IMR-90 (cell line): ENCODE results near the gene PATJ. TPM values are rescaled to one million over a fixed set of nuclear protein-coding genes. Genes with fewer than 3 reads are reported as not detected.

Source experiments
- ATAC-seq: fragments of 200-7000 bp; cut with Tn5 transposase; 2 replicates; pipeline ENCODE4 v1.9.1; 2020; ENCODE audit warnings: low read depth, mild to moderate bottlenecking, moderate library complexity
- BruUV-seq: library from RNA; stranded (reverse); fragments of 400-500 nt; replicated peaks from 2 replicates; lab custom pipeline; 2021; lab: Mats Ljungman, UMichigan
- CTCF ChIA-PET: fragments of 300-600 bp; formaldehyde crosslinking; extraction: SDS; loops from one replicate; lab custom pipeline; 2021; ENCODE audit warnings: antibody characterized with exemption; lab: Yijun Ruan, JAX
- POLR2A ChIA-PET: fragments of 300-600 bp; sonication (Branson Sonifier 250); formaldehyde crosslinking; loops from one replicate; lab custom pipeline; 2022; ENCODE audit warnings: antibody characterized with exemption; ENCODE audit not compliant: unreplicated experiment; lab: Charles Lee
- DNase-seq: peaks from one replicate; pipeline ENCODE4 v3.0.0; 2013
- H2AFZ ChIP-seq: replicated peaks from 2 replicates; pipeline ENCODE3; 2013; ENCODE audit warnings: low read length, mild to moderate bottlenecking; ENCODE audit not compliant: poor library complexity
- H2AK5ac ChIP-seq: 2 replicates; pipeline ENCODE4 v1.6.1; 2013; ENCODE audit warnings: low read depth, low read length, inconsistent platforms
- H2AK9ac ChIP-seq: replicated peaks from 2 replicates; pipeline ENCODE3; 2013; ENCODE audit warnings: mild to moderate bottlenecking, low read depth, low read length, moderate library complexity; ENCODE audit not compliant: poor library complexity
- H2BK120ac ChIP-seq: 2 replicates; pipeline ENCODE4 v1.6.1; 2013; ENCODE audit warnings: low read depth, low read length, inconsistent platforms
- H2BK15ac ChIP-seq: 3 replicates; pipeline ENCODE4 v1.6.1; 2013; ENCODE audit warnings: low read depth, low read length, inconsistent platforms
- H2BK20ac ChIP-seq: 2 replicates; pipeline ENCODE4 v1.6.1; 2013; ENCODE audit warnings: low read depth, mild to moderate bottlenecking, inconsistent platforms, low read length, moderate library complexity
- H2BK5ac ChIP-seq: 2 replicates; pipeline ENCODE4 v1.6.1; 2013; ENCODE audit warnings: mild to moderate bottlenecking, low read depth, low read length, inconsistent platforms; ENCODE audit not compliant: poor library complexity, severe bottlenecking
- H3K14ac ChIP-seq: replicated peaks from 2 replicates; pipeline ENCODE4 v1.6.1; 2013; ENCODE audit warnings: low read depth, low read length, inconsistent platforms
- H3K18ac ChIP-seq: 2 replicates; pipeline ENCODE4 v1.6.1; 2013; ENCODE audit warnings: low read depth, low read length, control low read depth
- H3K23ac ChIP-seq: 2 replicates; pipeline ENCODE4 v1.6.1; 2013; ENCODE audit warnings: low read depth, low read length, inconsistent platforms
- H3K27ac ChIP-seq: 2 replicates; pipeline ENCODE4 v1.5.1; 2013; ENCODE audit warnings: mild to moderate bottlenecking, control low read depth, low read length; ENCODE audit not compliant: insufficient read depth
- H3K27me3 ChIP-seq: 2 replicates; pipeline ENCODE4 v1.6.1; 2013; ENCODE audit warnings: low read length; ENCODE audit not compliant: control insufficient read depth, insufficient read depth
- H3K36me3 ChIP-seq: 2 replicates; pipeline ENCODE4 v1.6.1; 2013; ENCODE audit warnings: low read length, mixed read lengths; ENCODE audit not compliant: control insufficient read depth, insufficient read depth
- H3K4ac ChIP-seq: 2 replicates; pipeline ENCODE4 v1.6.1; 2013; ENCODE audit warnings: low read depth, low read length, inconsistent platforms
- H3K4me1 ChIP-seq: 2 replicates; pipeline ENCODE4 v1.6.1; 2013; ENCODE audit warnings: low read length, mixed read lengths; ENCODE audit not compliant: control insufficient read depth, insufficient read depth
- H3K4me2 ChIP-seq: 2 replicates; pipeline ENCODE4 v1.6.1; 2013; ENCODE audit warnings: low read depth, mild to moderate bottlenecking, control low read depth, low read length, moderate library complexity
- H3K4me3 ChIP-seq: 2 replicates; pipeline ENCODE4 v1.5.1; 2013; ENCODE audit warnings: low read depth, mild to moderate bottlenecking, control low read depth, low read length, moderate library complexity; ENCODE audit not compliant: insufficient read depth
- H3K56ac ChIP-seq: 2 replicates; pipeline ENCODE4 v1.6.1; 2013; ENCODE audit warnings: low read length, inconsistent platforms; ENCODE audit not compliant: insufficient read depth; ENCODE audit errors: extremely low read depth
- H3K79me1 ChIP-seq, 2 experiments: 2 replicates each; pipeline ENCODE4 v1.6.1; 2013; ENCODE audit warnings: low read length in 2 of 2, inconsistent platforms in 1 of 2, low read depth in 1 of 2
- H3K9ac ChIP-seq: 2 replicates; pipeline ENCODE4 v1.6.1; 2013; ENCODE audit warnings: low read depth, low read length, control low read depth
- H3K9me1 ChIP-seq: 2 replicates; pipeline ENCODE4 v1.6.1; 2013; ENCODE audit warnings: low read length, inconsistent platforms; ENCODE audit not compliant: insufficient read depth
- H3K9me3 ChIP-seq: 2 replicates; pipeline ENCODE4 v1.6.1; 2013; ENCODE audit warnings: low read length; ENCODE audit not compliant: control insufficient read depth, insufficient read depth
- H4K20me1 ChIP-seq: 2 replicates; pipeline ENCODE4 v1.6.1; 2013; ENCODE audit warnings: low read length, inconsistent platforms; ENCODE audit not compliant: insufficient read depth
- H4K5ac ChIP-seq: 2 replicates; pipeline ENCODE4 v1.6.1; 2013; ENCODE audit warnings: mild to moderate bottlenecking, low read depth, low read length, control low read depth
- H4K8ac ChIP-seq, 2 experiments: 2 replicates each; pipeline ENCODE4 v1.6.1; 2013; ENCODE audit warnings: low read depth in 2 of 2, low read length in 2 of 2, control low read depth in 1 of 2, inconsistent platforms in 1 of 2
- H4K91ac ChIP-seq: 2 replicates; pipeline ENCODE4 v1.6.1; 2013; ENCODE audit warnings: low read depth, low read length, inconsistent platforms; ENCODE audit not compliant: insufficient read depth
- CEBPB ChIP-seq: IDR thresholded peaks from 2 replicates; pipeline ENCODE4 v1.6.1; 2012; ENCODE audit warnings: low read depth, low read length, improper control_type of control experiment
- CHD1 ChIP-seq: IDR thresholded peaks from 2 replicates; pipeline ENCODE4 v1.6.1; 2012; ENCODE audit warnings: low read depth, low read length, improper control_type of control experiment
- ELK1 ChIP-seq: fragments of 150-350 bp; IDR thresholded peaks from 2 replicates; pipeline ENCODE4 v1.6.1; 2016; ENCODE audit warnings: low read depth, mild to moderate bottlenecking, low read length, moderate library complexity, borderline replicate concordance
- FOS ChIP-seq: fragments of 150-350 bp; IDR thresholded peaks from 2 replicates; pipeline ENCODE4 v1.6.1; 2016; ENCODE audit warnings: low read depth, low read length
- MAFK ChIP-seq: IDR thresholded peaks from 2 replicates; pipeline ENCODE4 v1.6.1; 2012; ENCODE audit warnings: low read depth, low read length, improper control_type of control experiment
- MXI1 ChIP-seq: IDR thresholded peaks from 2 replicates; pipeline ENCODE4 v1.6.1; 2012; ENCODE audit warnings: low read depth, mild to moderate bottlenecking, low read length, moderate library complexity, borderline replicate concordance
- POLR2A ChIP-seq: IDR thresholded peaks from 2 replicates; pipeline ENCODE4 v1.6.1; 2012; ENCODE audit warnings: mild to moderate bottlenecking, low read depth, low read length
- RAD21 ChIP-seq: IDR thresholded peaks from 2 replicates; pipeline ENCODE4 v1.6.1; 2012; ENCODE audit warnings: low read length, improper control_type of control experiment
- USF2 ChIP-seq: fragments of 150-350 bp; IDR thresholded peaks from 2 replicates; pipeline ENCODE4 v1.6.1; 2017; ENCODE audit warnings: mild to moderate bottlenecking, antibody characterized with exemption, low read length, low read depth
- dilution Hi-C: fragments of 300-500 bp; cut with HindIII; formaldehyde crosslinking; loops from one replicate; pipeline ENCODE4 v1.14.3; 2018; ENCODE audit warnings: low sequenced_read_pairs; ENCODE audit not compliant: unreplicated experiment
- in situ Hi-C: fragments of 300-500 bp; cut with MboI; formaldehyde crosslinking; loops from 3 replicates; pipeline ENCODE4 v1.14.3; 2019; ENCODE audit warnings: low sequenced_read_pairs, inconsistent platforms, mixed read lengths
- intact Hi-C: fragments of 100-400 bp; cut with micrococcal nuclease; formaldehyde crosslinking; loops from 2 replicates; pipeline ENCODE4 v1.10.0; 2022
- polyA plus RNA-seq, 3 experiments: library from polyadenylated mRNA; depleted of rRNA; stranded (reverse); fragments of >200 nt; gene quantifications; 2 replicates each; pipeline ENCODE4 v1.2.3, GENCODE V29; 2012; ENCODE audit warnings: low replicate concordance in 1 of 3
- total RNA-seq: library from RNA; depleted of rRNA; stranded (reverse); fragments of >200 nt; gene quantifications from 2 replicates; pipeline ENCODE4 v1.2.3, GENCODE V29; 2012

Gene PATJ
- total and polyA plus RNA-seq, 2 of the 4 experiments (the other 2 are of a cell fraction), result 2.0 to 3.4 TPM

DNA sequence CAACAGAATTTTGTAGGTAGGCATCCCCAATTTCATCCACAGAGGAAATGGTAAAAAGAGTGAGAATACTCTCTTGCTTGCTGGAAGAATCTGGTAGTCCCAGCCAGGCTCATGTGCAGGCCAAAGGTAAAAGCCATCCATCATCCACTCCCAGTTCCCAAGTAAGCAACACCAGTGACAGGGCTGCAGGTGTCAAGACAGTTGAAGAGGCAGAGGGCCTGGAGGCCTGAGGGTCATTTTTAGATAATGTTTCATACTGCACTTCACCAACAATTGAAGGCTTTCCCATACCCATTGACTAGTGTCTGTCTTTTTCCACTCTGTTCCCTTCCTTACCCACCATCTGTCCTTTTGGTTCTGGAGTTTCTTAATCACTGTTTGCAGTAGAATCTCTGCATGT is 310.7 kb downstream of the PATJ start:
- intact Hi-C loops (no loop called here), in situ Hi-C loops (no loop called here), dilution Hi-C loops (no loop called here)
- Histone ChIP-seq H2BK120ac (no peak overlapping the region), H4K5ac (no peak overlapping the region), H2AK9ac (no peak overlapping the region), H3K79me1 (no peaks in the 10 kb centered on the region), H2AK5ac (no peak overlapping the region), H3K27ac (no peak overlapping the region), H3K18ac (no peak overlapping the region), H3K4me1 (no peaks in the 10 kb centered on the region), H3K56ac (no peak overlapping the region), H3K9me3 (no peaks in the 10 kb centered on the region), H3K27me3 (no peaks in the 10 kb centered on the region), H4K20me1 (no peaks in the 10 kb centered on the region), H3K9ac (no peak overlapping the region), H3K4ac (no peak overlapping the region), H3K4me3 (no peak overlapping the region), H2BK20ac (no peak overlapping the region), H2BK5ac (no peak overlapping the region), H3K36me3 (no peaks in the 10 kb centered on the region), H4K91ac (no peak overlapping the region), H3K23ac (no peak overlapping the region), H4K8ac (no peak overlapping the region), H2AFZ (no peak overlapping the region), H3K14ac (no peak overlapping the region), H3K9me1 (no peaks in the 10 kb centered on the region), H2BK15ac (no peak overlapping the region), H3K4me2 (no peak overlapping the region)
- ChIA-PET POLR2A (no interaction called here), CTCF (interaction anchor here (0.6 kb wide), 1 partner anchor 1223 kb away, joined by 3 read pairs; no protein-coding TSS in a partner anchor)
- ATAC-seq, result no peak
- BruUV-seq, result no TSS peak
- TF ChIP-seq MXI1 (no peak), USF2 (no peak), FOS (no peak), ELK1 (no peak), CEBPB (no peak), POLR2A (no peak), RAD21 (no peak), CHD1 (no peak), MAFK (no peak)
- DNase-seq, result no peak
